ENCODE measurements around the gene FAM181A. TPM values are rescaled to one million over a fixed set of nuclear protein-coding genes. Genes with fewer than 3 reads are reported as not detected.

FAM181A gene
- polyA plus RNA-seq, 1 donor from 2014 or later, result 0.43 TPM

DNA sequence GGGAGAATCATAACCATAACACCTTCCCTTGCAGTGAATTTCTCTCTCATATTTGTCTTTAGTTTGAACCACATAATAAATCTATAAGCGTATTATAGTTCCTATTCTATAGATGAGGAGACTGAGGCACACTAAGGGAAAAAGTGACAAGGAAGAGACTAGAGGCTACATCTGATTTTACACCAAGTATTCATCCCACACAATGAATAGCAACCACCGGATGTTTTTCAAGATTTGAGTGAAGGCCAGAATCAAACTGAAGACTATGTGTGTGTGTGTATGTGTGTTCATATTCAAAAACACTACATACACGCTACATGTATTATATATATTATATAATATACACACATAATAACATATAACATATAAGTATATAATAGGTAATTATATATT, 44.5 kb downstream of the FAM181A start:
- Histone ChIP-seq H3K4me3 (ENCODE audit: low read length) (no peak overlapping the region), H3K36me3 (ENCODE audit: insufficient read depth, low read length) (no peaks in the 10 kb centered on the region), H3F3A (ENCODE audit: insufficient read depth, low read length, poor library complexity, severe bottlenecking) (no peaks in the 10 kb centered on the region), H2AFZ (ENCODE audit: low read depth, low read length) (no peak overlapping the region), H3K79me2 (replicated peaks; ENCODE audit: insufficient read depth, low read length) (no peaks in the 10 kb centered on the region), H4K20me1 (ENCODE audit: insufficient read depth) (no peaks in the 10 kb centered on the region), H3K9ac (ENCODE audit: low read length) (no peak overlapping the region), H3K27ac (ENCODE audit: low read length) (no peak overlapping the region), H3K9me2 (ENCODE audit: insufficient read depth, low read length) (no peaks in the 10 kb centered on the region), H3K9me3 (ENCODE audit: low read length) (no peaks in the 10 kb centered on the region), H3K27me3 (ENCODE audit: insufficient read depth, low read depth, low read length) (no peaks in the 10 kb centered on the region), H3K4me2 (ENCODE audit: low read length) (no peak overlapping the region)
- TF ChIP-seq EZH2 (IDR thresholded peaks at IDR 0.05; ENCODE audit: borderline replicate concordance, insufficient read depth, low read length, poor library complexity, severe bottlenecking) (no peak), SMC3 (conservative IDR thresholded peaks at IDR 0.05; ENCODE audit: poor library complexity) (no peak), POLR2AphosphoS5 (IDR thresholded peaks at IDR 0.05) (no peak), EP300 (conservative IDR thresholded peaks at IDR 0.05; ENCODE audit: poor library complexity, severe bottlenecking) (no peak), MXI1 (conservative IDR thresholded peaks at IDR 0.05; ENCODE audit: poor library complexity, severe bottlenecking) (no peak)
- TF ChIP-seq, protein P1, sequence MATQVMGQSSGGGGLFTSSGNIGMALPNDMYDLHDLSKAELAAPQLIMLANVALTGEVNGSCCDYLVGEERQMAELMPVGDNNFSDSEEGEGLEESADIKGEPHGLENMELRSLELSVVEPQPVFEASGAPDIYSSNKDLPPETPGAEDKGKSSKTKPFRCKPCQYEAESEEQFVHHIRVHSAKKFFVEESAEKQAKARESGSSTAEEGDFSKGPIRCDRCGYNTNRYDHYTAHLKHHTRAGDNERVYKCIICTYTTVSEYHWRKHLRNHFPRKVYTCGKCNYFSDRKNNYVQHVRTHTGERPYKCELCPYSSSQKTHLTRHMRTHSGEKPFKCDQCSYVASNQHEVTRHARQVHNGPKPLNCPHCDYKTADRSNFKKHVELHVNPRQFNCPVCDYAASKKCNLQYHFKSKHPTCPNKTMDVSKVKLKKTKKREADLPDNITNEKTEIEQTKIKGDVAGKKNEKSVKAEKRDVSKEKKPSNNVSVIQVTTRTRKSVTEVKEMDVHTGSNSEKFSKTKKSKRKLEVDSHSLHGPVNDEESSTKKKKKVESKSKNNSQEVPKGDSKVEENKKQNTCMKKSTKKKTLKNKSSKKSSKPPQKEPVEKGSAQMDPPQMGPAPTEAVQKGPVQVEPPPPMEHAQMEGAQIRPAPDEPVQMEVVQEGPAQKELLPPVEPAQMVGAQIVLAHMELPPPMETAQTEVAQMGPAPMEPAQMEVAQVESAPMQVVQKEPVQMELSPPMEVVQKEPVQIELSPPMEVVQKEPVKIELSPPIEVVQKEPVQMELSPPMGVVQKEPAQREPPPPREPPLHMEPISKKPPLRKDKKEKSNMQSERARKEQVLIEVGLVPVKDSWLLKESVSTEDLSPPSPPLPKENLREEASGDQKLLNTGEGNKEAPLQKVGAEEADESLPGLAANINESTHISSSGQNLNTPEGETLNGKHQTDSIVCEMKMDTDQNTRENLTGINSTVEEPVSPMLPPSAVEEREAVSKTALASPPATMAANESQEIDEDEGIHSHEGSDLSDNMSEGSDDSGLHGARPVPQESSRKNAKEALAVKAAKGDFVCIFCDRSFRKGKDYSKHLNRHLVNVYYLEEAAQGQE (IDR thresholded peaks at IDR 0.05; ENCODE audit: borderline replicate concordance), result no peak
- TF ChIP-seq, protein P2, sequence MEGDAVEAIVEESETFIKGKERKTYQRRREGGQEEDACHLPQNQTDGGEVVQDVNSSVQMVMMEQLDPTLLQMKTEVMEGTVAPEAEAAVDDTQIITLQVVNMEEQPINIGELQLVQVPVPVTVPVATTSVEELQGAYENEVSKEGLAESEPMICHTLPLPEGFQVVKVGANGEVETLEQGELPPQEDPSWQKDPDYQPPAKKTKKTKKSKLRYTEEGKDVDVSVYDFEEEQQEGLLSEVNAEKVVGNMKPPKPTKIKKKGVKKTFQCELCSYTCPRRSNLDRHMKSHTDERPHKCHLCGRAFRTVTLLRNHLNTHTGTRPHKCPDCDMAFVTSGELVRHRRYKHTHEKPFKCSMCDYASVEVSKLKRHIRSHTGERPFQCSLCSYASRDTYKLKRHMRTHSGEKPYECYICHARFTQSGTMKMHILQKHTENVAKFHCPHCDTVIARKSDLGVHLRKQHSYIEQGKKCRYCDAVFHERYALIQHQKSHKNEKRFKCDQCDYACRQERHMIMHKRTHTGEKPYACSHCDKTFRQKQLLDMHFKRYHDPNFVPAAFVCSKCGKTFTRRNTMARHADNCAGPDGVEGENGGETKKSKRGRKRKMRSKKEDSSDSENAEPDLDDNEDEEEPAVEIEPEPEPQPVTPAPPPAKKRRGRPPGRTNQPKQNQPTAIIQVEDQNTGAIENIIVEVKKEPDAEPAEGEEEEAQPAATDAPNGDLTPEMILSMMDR (IDR thresholded peaks at IDR 0.05; ENCODE audit: poor library complexity, severe bottlenecking), result no peak

DNA sequence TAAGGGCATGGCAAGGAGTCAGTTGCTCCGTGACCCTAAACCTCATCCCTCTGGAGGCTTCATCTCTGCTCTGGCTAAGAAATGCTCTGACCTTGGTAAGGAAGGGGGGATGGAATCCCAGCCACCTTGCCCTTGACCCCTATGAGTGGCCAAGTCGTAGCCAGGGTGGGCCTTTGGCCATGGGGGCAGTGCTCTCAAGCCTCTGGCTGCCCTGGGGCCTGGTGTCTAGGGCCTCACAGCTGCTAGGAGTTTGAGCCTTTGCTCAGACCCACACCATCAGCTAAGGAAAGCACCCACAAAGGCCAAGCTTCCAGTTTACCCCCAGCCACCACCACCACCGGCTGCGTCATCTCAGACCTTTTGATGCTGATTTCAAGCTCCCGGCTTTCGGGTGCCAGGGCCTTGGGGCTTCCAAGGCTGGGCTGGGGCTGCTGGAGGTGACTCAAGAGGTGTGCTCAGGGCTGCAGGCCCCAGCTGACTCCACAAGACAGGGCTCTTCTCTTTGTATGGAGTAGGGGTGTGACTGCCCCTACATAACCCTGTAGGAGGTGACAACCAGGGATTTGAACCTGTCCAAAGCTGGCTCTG, 45.6 kb downstream of the FAM181A start:
- Histone ChIP-seq H3K79me2 (replicated peaks; ENCODE audit: insufficient read depth, low read length) (no peaks in the 10 kb centered on the region), H4K20me1 (ENCODE audit: insufficient read depth) (no peaks in the 10 kb centered on the region), H3K4me2 (ENCODE audit: low read length) (no peak overlapping the region), H3K9me3 (ENCODE audit: low read length) (no peaks in the 10 kb centered on the region), H3K27me3 (ENCODE audit: insufficient read depth, low read depth, low read length) (no peaks in the 10 kb centered on the region), H3K27ac (ENCODE audit: low read length) (no peak overlapping the region), H3K4me3 (ENCODE audit: low read length) (no peak overlapping the region), H3K9ac (ENCODE audit: low read length) (no peak overlapping the region), H2AFZ (ENCODE audit: low read depth, low read length) (no peak overlapping the region), H3F3A (ENCODE audit: insufficient read depth, low read length, poor library complexity, severe bottlenecking) (no peaks in the 10 kb centered on the region), H3K36me3 (ENCODE audit: insufficient read depth, low read length) (no peaks in the 10 kb centered on the region), H3K9me2 (ENCODE audit: insufficient read depth, low read length) (no peaks in the 10 kb centered on the region)
- no peak for TF ChIP-seq RAD21 (conservative IDR thresholded peaks at IDR 0.05)
- no peak for TF ChIP-seq EZH2 (IDR thresholded peaks at IDR 0.05; ENCODE audit: borderline replicate concordance, insufficient read depth, low read length, poor library complexity, severe bottlenecking)
- TF ChIP-seq SMC3 (conservative IDR thresholded peaks at IDR 0.05; ENCODE audit: poor library complexity), result no peak
- TF ChIP-seq TAF1 (IDR thresholded peaks at IDR 0.05; ENCODE audit: low read depth), result no peak
- TF ChIP-seq, protein P2 (IDR thresholded peaks at IDR 0.05; ENCODE audit: poor library complexity, severe bottlenecking), result no peak
- no peak for TF ChIP-seq POLR2AphosphoS5 (IDR thresholded peaks at IDR 0.05)
- TF ChIP-seq, protein P1 (IDR thresholded peaks at IDR 0.05; ENCODE audit: borderline replicate concordance), result no peak
- TF ChIP-seq EP300 (conservative IDR thresholded peaks at IDR 0.05; ENCODE audit: poor library complexity, severe bottlenecking), result no peak
- TF ChIP-seq MXI1 (conservative IDR thresholded peaks at IDR 0.05; ENCODE audit: poor library complexity, severe bottlenecking), result no peak
